ENCODE data around the gene ZNF140. TPM values are rescaled to one million over a fixed set of nuclear protein-coding genes. Genes with fewer than 3 reads are reported as not detected.

Gene ZNF140
- 10 to 100 TPM; 31.8 to 50.0 (median 39.5) TPM for polyA plus RNA-seq (ENCODE audit: insufficient read depth in 1 of 5, insufficient read length in 5 of 5, low replicate concordance in 1 of 5)
- long read RNA-seq, donor 1, partial matches to known transcripts = 0 of 5 reads
- long read RNA-seq, donor 1, other reads (novel, unspliced or antisense) = 0 of 5 reads
- long read RNA-seq, donor 2, partial matches to known transcripts = 6 of 13 reads
- long read RNA-seq, donor 2, other reads (novel, unspliced or antisense) = 0 of 13 reads
- long read RNA-seq, donor 3, transcript ZNF140-202 (5 exons, 3,550 nt) = major isoform, 5 of 7 reads
- long read RNA-seq, donor 3, partial matches to known transcripts = 0 of 7 reads
- long read RNA-seq, donor 3, other reads (novel, unspliced or antisense) = 0 of 7 reads
- long read RNA-seq, donor 4, partial matches to known transcripts = 0 of 6 reads
- long read RNA-seq, donor 4, other reads (novel, unspliced or antisense) = 0 of 6 reads
- long read RNA-seq, donor 5, partial matches to known transcripts = 0 of 8 reads
- long read RNA-seq, donor 5, other reads (novel, unspliced or antisense) = 0 of 8 reads
- long read RNA-seq, donor 6, transcript ZNF140-202 (5 exons, 3,550 nt) = major isoform, 7 of 13 reads
- long read RNA-seq, donor 6, partial matches to known transcripts = 0 of 13 reads
- long read RNA-seq, donor 6, other reads (novel, unspliced or antisense) = 0 of 13 reads
- long read RNA-seq, donor 7, partial matches to known transcripts = 0 of 7 reads
- long read RNA-seq, donor 7, other reads (novel, unspliced or antisense) = 0 of 7 reads
- long read RNA-seq, donor 8, partial matches to known transcripts = 0 of 2 reads
- long read RNA-seq, donor 8, other reads (novel, unspliced or antisense) = 0 of 2 reads

- DNase-seq = peak; percentile 97 to 98
These were observed at the start of gene ZNF140 for GRCh38 chr12:133080368-133081158. TSS of gene ZNF140 (plus strand) at chr12:133080923. CDS start at chr12:133081321, 398 bp downstream.

DNA sequence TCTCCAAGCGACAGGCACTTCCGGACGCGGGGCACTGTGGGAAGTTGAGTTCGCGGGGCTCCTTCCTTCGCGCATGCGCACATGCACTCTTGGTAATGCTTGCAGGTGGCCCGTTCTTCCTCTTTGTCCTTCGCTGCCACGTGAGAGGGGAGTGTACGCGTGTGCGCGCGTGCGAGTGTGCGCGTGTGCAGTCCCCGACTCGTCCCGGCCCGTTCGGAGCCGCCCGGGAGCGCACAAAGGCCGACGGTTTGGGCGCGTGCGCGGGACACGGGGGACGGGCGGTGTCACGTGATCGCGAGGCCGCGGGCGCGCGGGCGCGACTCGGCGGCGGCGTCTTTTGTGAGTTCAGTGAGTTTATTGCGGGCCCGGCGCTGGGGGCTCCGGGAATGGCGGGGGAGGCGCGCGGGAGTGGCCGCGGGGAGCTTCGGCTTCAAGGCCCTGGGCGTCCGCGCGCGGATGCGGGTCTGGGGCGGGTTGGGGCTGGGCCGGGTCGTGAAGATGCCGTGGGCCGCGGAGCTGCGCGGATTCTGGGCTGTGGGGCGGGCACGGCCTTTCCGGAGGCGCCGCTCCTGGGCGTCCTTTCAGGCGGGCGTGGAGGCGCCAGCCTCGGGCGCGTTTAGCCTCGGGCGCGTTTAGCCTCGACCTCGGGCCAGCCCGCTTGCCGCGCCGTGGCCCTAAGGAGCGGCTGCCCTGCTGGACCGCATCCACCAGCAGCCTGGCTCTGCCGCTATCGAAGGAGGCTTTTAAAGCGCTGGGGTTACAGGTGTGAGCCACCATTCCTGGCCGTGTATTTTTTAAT, 43.3 kb upstream of the ZNF140 start, which contains the start of gene ZNF84:
Gene ZNF84, plus strand, starts transcription at position 303 of the 799 bp plus-strand sequence. CDS start 3,959 bp downstream, outside the sequence.
- DNase-seq = peak; percentile 97 to 98

GRCh38 chr12:133038118-133038709, 42.5 kb upstream of the ZNF140 start:
- no peak for DNase-seq

- DNase-seq = no peak
These were observed 34.0 kb upstream of the ZNF140 start for GRCh38 chr12:133046698-133047097.

DNA sequence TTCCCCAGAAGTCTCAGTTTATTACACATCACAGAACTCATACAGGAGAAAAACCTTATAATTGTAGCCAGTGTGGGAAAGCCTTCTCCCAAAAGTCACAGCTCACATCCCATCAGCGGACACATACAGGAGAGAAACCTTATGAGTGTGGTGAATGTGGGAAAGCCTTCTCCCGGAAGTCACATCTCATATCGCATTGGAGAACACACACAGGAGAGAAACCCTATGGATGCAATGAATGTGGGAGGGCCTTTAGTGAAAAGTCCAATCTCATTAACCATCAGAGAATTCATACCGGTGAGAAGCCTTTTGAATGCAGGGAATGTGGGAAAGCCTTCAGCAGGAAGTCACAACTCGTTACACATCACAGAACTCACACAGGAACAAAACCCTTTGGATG, 23.3 kb upstream of the ZNF140 start:
- DNase-seq = no peak

- no peak for DNase-seq
These were observed 22.3 kb upstream of the ZNF140 start for GRCh38 chr12:133058203-133059113.

- DNase-seq = no peak
These were observed 18.8 kb upstream of the ZNF140 start for GRCh38 chr12:133061954-133062353.

- no peak for DNase-seq
These were observed 17.2 kb upstream of the ZNF140 start for GRCh38 chr12:133063556-133063955.

GRCh38 chr12:133073836-133074235, 6.9 kb upstream of the ZNF140 start:
- no peak for DNase-seq

GRCh38 chr12:133080026-133080367, 726 bp upstream of the ZNF140 start:
- DNase-seq = peak; percentile 98 to 99

GRCh38 chr12:133081159-133081780, 547 bp downstream of the ZNF140 start:
- DNase-seq = no peak

DNA sequence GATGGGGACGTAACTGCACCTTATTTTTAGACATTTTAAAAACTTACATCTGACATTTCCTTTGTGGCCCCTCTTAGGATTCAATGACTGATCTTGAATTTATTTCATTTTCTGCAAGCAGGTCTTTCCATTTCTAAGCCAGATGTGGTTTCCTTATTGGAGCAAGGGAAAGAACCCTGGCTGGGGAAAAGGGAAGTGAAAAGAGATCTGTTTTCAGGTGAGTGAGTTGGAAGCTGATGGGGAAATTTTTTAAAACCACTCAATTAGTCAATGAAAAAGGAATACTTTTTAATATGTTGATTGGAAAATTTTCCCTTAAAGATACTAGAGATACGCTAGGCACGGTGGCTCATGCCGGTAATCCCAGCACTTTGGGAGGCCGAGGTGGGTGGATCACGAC, 2.6 kb downstream of the ZNF140 start:
- no peak for DNase-seq

DNA sequence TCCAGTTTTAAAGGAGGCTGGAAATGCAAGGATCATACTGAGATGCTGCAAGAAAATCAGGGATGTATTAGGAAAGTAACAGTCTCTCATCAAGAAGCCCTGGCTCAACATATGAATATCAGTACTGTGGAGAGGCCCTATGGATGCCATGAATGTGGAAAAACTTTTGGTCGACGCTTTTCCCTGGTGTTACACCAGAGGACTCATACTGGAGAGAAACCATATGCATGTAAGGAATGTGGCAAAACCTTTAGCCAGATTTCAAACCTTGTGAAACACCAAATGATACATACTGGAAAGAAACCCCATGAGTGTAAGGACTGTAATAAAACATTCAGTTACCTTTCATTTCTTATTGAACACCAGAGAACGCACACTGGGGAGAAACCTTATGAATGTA, 24.9 kb downstream of the ZNF140 start:
- no peak for DNase-seq

DNA sequence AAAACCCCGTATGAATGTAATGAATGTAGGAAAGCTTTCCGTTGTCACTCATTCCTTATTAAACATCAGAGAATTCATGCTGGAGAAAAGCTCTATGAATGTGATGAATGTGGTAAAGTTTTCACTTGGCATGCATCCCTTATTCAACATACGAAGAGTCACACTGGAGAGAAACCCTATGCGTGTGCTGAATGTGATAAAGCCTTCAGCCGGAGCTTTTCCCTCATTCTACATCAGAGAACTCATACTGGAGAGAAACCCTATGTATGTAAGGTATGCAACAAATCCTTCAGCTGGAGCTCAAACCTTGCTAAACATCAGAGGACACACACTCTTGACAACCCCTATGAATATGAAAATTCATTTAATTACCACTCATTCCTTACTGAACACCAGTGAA, 25.5 kb downstream of the ZNF140 start:
- DNase-seq = no peak

DNA sequence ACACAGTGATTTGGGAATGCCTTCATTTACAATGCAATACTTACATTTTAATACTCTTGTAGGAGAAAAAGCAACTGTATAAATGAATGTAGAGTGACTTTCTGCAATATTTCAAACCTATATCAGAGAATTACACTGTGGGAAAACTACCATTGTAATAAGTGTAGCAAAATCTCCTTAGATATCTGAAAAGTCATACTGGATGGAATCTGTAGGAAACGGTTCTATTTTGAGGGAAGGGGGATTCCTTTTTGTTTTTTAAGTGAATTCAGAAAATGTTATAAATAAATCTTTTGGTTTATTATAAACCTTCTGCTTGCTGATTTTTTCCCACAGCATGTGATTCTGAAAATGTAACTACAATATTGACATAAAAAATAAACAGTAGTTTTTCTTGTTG, 26.4 kb downstream of the ZNF140 start:
- no peak for DNase-seq

DNA sequence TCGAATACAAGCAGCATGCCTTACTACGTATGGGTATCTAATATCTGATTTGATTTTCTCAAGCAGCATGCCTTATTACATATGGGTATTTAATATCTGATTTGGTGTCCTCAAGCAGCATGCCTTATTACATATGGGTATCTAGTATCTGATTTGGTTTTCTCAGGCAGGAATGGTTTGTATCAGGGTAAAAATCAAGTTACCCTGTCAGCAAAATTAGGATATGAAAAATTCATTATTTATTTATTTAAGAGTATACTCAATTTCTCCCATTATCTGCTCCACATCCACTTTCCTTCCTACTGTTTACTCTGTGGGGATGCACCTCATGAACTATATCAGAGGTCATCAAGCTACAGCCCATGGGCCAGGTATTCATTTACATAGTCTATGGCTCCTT, 27.4 kb downstream of the ZNF140 start:
- no peak for DNase-seq

GRCh38 chr12:133120385-133121191, 39.9 kb downstream of the ZNF140 start:
- no peak for DNase-seq

DNA sequence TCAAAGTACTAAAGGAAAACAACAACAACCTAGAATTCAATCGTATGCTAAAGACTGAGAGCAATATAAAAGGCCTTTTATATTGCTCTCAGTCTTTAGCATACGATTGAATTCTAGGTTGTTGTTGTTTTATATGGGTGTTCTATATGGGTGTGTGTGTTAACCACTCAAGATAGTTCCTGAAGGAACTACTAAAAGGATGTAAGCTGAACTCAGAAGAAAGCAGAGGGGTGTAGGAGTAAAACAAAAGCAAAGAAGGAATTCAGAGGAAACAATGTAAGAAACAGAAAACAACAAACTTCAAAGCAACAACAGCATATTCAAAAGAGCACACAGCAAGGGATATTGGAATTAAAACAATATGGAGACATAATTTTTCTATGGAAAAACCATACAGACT, 44.0 kb downstream of the ZNF140 start:
- DNase-seq = no peak

All from right lung (tissue), 10 donors.